Right lobe of liver (tissue), 6 donors: ENCODE data around the gene TTLL6. TPM values are rescaled to one million over a fixed set of nuclear protein-coding genes. Genes with fewer than 3 reads are reported as not detected.

Experiments
- ATAC-seq, 4 donors: fragments of 200-7000 bp; cut with Tn5 transposase; one replicate each; pipeline ENCODE4 v1.9.1; 2020; ENCODE audit warnings: mild to moderate bottlenecking in 4 of 4, moderate library complexity in 4 of 4
- DNase-seq, 3 donors: peaks; one replicate each; pipeline ENCODE4 v3.0.0-alpha.2; 2020
- H3K27ac ChIP-seq, 3 donors: fragments of 200-600 bp; one replicate each; pipeline ENCODE4 v1.8.0; 2022
- H3K27me3 ChIP-seq, 2 donors: fragments of 200-600 bp; one replicate each; pipeline ENCODE4 v1.8.0; 2022
- H3K36me3 ChIP-seq, 4 donors: fragments of 200-600 bp; sonication (generic) in 1 of 4; one replicate each; pipeline versions ENCODE4 v1.5.1 to v1.8.0; 2017 to 2022; ENCODE audit warnings: control low read depth in 1 of 4
- H3K4me1 ChIP-seq, 4 donors: fragments of 200-600 bp; sonication (generic) in 1 of 4; one replicate each; pipeline versions ENCODE4 v1.5.1 to v1.8.0; 2017 to 2022; ENCODE audit warnings: control low read depth in 1 of 4
- H3K4me3 ChIP-seq, 3 donors: fragments of 200-600 bp; one replicate each; pipeline ENCODE4 v1.8.0; 2022
- H3K9me3 ChIP-seq, 4 donors: fragments of 200-600 bp; sonication (generic) in 1 of 4; one replicate each; pipeline versions ENCODE4 v1.5.1 to v1.8.0; 2017 to 2022; ENCODE audit warnings: control low read depth in 1 of 4
- POLR2A ChIP-seq: fragments of 450-650 bp; IDR thresholded peaks from one replicate; pipeline ENCODE4 v1.6.1; 2017; ENCODE audit warnings: antibody characterized with exemption, mild to moderate bottlenecking
- WGBS: methylation state at CpG from one replicate; pipeline ENCODE4 v1.1.6; 2018; ENCODE audit warnings: low coverage, low lambda C conversion rate; ENCODE audit not compliant: insufficient coverage; ENCODE audit errors: missing lambda C conversion rate; 5-methylcytosine and 5-hydroxymethylcytosine counted together
- intact Hi-C, 2 donors: fragments of 100-400 bp; cut with DNase I; formaldehyde crosslinking; loops; one replicate each; pipeline versions ENCODE4 v1.11.2 to v1.14.1; 2022
- total RNA-seq, 6 experiments: library from RNA; depleted of rRNA in 2 of 6; stranded (reverse); fragments of >200 nt in 2 of 6; fragmentation: NEBNext Ultra II Directional in 3 of 6; extraction: Animal tissue kit (Norgen Biotek cat#: 25700) in 3 of 6; gene quantifications; one replicate each; pipeline versions ENCODE4 v1.1.0 to v1.2.4, GENCODE V29; 2016 to 2023
- TF ChIP-seq, protein P1 (sequence below), 4 donors: fragments of 200-600 bp in 3 of 4; fragments of 450-650 bp in 1 of 4; IDR thresholded peaks; one replicate each; pipeline versions ENCODE4 v1.5.1 to v1.8.0; 2016 to 2022; ENCODE audit warnings: antibody characterized with exemption in 4 of 4, mild to moderate bottlenecking in 2 of 4
- donor health status: DM: no; HTN: yes; CAD: no.
- donor health status: DM: no; HTN: no; CAD: no.
- donor health status: DM: no; HTN: no; CAD: no.
- donor health status: DM: no; HTN: yes; CAD: no.
- donor health status: DM: no; HTN: yes; CAD: no.

The TTLL6 gene
- total RNA-seq, 6 experiments from 2014 or later, result 0.12 TPM; not detected in 5

DNA sequence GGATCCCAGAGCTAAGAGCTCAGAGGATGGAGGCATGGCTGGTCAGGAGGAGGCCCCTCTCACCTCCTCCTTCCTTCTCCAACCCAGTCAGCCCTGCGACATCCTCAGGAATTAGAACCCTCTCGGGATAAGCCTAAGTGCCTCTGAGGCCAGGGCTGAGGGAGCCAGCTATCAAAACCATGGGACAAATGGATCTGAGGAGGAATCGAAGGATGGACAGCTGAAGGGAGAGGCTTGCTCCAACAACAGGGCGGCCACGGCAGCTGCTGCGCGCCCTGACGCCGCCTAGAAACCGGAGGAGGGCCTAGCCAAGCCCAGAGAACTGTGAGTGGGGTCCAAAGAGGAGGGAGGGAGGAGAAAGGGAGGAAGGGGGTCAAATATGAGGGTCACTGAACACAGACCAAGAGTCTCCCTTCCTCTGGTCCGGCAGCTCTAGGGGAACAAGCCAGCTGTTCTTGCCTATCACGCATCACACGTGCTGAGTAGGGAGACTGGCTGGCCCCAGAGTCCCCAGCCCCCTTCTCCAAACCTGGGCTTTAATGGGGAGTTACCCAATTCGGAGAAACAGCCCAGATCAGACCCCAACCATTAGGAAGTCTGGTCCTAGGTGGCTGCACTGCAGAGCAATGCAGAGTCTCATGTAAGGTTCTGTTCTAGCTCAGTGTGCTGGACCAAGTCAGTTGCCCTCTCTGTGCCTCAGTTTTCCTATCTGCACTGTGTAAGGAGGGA, 82.5 kb downstream of the TTLL6 start:
- TF ChIP-seq POLR2A, result no peak
- TF ChIP-seq, protein P1, sequence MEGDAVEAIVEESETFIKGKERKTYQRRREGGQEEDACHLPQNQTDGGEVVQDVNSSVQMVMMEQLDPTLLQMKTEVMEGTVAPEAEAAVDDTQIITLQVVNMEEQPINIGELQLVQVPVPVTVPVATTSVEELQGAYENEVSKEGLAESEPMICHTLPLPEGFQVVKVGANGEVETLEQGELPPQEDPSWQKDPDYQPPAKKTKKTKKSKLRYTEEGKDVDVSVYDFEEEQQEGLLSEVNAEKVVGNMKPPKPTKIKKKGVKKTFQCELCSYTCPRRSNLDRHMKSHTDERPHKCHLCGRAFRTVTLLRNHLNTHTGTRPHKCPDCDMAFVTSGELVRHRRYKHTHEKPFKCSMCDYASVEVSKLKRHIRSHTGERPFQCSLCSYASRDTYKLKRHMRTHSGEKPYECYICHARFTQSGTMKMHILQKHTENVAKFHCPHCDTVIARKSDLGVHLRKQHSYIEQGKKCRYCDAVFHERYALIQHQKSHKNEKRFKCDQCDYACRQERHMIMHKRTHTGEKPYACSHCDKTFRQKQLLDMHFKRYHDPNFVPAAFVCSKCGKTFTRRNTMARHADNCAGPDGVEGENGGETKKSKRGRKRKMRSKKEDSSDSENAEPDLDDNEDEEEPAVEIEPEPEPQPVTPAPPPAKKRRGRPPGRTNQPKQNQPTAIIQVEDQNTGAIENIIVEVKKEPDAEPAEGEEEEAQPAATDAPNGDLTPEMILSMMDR (IDR thresholded peaks at IDR 0.05), result no peak
- 6% methylated on average over 10 of the region's 14 CpGs for WGBS
- Histone ChIP-seq H3K36me3 (no peaks in the 10 kb centered on the region), H3K4me3 (no peak overlapping the region), H3K9me3 (no peaks in the 10 kb centered on the region), H3K27me3 (peaks cover 21 to 62% of the 10 kb centered on the region in 2 donors), H3K4me1 (no peaks in the 10 kb centered on the region), H3K27ac (no peak overlapping the region)
- no peak for ATAC-seq
- DNase-seq, result no peak
- intact Hi-C loops, result loop anchor here in 1 of 2 donors (10.0 kb wide), 1 partner anchor 50 kb away; no protein-coding TSS in a partner anchor

DNA sequence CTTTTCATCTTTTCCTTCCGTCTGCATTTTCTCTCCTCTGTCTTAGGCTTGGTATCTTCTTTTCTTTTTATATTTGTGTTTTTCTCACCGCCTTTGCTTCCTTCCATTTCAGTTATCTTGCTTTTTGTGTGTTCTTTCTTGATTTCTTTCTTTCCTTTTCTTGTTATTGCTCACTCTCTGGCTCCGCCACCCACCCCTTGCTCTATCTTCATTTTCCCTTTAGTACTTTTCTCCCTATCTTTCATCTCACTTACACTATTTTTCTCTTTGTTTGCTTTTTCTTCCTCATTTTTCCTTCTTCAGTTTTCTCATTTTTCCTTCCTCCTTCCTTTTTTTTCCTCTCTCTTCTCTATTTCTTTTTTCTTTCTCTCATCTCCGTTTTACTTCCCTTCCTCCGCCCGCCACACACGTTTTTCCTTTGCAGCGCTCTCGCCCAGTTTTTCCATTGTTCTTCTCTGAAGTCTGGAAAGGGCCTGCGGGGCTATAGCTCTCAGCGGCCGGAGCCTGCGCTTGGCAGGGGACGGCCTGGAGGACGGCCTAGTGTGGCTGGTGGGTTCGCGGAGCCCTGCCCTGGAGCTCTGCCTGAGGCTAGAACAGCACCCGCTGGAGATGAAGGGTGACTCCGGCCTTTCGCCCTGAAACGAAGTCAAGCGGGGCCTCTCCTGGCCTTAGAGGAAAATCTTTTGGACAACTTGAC, 83.2 kb downstream of the TTLL6 start:
- H3K36me3 ChIP-seq, result no peaks in the 10 kb centered on the region
- TF ChIP-seq, protein P1 (IDR thresholded peaks at IDR 0.05), result no peak
- no peak for TF ChIP-seq POLR2A
- no peaks in the 10 kb centered on the region for H3K9me3 ChIP-seq
- DNase-seq (no peak), ATAC-seq (no peak)
- WGBS, result 9% methylated on average over 18 of the region's 22 CpGs
- intact Hi-C loops, result loop anchor here in 1 of 2 donors (10.0 kb wide), 1 partner anchor 51 kb away; no protein-coding TSS in a partner anchor
- no peaks in the 10 kb centered on the region for H3K4me1 ChIP-seq
- H3K4me3 ChIP-seq, result no peak overlapping the region
- no peak overlapping the region for H3K27ac ChIP-seq
- H3K27me3 ChIP-seq, result peaks cover 21 to 55% of the 10 kb centered on the region in 2 donors

DNA sequence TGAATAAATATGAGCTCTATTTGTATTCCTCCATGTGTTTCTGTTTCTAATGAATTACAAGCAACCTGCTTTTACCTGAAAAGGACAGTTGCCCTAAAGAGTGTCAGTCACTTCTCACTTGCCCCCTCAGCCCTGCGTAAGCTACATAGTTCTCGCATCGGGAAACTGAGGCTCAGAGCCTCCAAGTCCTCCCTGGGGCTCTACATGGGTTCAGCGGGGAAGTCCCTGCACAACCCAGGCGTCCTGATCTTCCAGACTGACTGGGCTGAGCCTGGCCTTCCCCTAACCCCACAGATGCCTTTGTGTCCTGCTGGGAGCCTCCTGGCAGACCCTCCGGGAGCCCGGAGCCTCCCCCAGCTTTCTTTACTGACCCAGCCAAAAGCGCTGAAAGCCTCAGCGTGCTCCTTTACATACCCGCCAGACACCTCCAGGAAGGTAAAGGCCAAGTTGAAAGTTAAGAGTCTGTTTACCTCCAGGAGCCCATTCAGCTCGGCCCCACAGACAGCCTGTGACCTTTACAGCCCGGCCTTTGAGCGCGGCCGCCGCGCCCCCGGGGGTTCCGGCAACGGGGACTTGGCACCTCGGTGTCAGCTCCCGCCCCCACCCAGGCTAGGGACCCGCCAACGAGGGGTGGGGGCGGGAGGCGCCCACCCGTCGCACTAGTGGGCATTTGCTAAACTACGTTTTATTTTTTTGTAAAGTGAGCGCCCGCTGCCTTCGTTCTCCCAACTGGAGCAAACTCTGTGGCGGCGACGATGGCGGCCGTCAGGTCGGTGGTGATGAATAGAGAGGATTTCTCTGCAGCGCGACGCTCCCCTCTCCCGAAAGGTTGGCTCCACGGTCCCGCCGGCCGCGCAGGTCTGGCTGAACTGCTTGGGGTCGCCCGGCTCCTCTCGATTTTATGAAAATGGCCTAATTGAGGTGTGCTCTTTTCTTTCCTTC, 84.1 kb downstream of the TTLL6 start:
- Histone ChIP-seq H3K27ac (no peak overlapping the region), H3K4me3 (no peak overlapping the region), H3K36me3 (no peaks in the 10 kb centered on the region), H3K4me1 (no peaks in the 10 kb centered on the region), H3K27me3 (peaks cover 13 to 55% of the 10 kb centered on the region in 2 donors), H3K9me3 (no peaks in the 10 kb centered on the region)
- ATAC-seq, result no peak
- no peak for TF ChIP-seq POLR2A
- TF ChIP-seq, protein P1 (IDR thresholded peaks at IDR 0.05), result no peak
- intact Hi-C loops, result loop anchor here in 1 of 2 donors (10.0 kb wide), 1 partner anchor 52 kb away; no protein-coding TSS in a partner anchor
- 7% methylated on average over 37 of the region's 50 CpGs for WGBS
- no peak for DNase-seq

DNA sequence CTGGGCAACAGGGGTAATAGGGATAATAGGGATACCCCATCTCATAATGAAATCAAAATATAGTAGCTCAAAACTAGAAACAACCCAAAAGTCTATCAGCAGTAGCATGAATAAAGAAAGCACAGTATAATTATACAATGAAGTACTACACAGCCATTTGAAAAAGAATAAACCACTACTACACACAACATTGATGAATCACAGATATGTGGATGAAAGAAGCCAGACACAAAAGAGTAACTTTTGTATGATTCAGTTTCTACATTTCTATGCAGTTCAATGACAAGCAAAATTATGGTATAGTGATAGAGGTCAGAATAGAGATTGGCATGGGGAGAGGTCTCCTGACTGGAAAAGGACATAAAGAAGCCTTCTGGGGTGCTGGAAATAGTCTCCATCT, 85.7 kb downstream of the TTLL6 start:
- Histone ChIP-seq H3K4me1 (no peaks in the 10 kb centered on the region), H3K27ac (no peak overlapping the region), H3K9me3 (no peaks in the 10 kb centered on the region), H3K27me3 (peaks cover 12 to 64% of the 10 kb centered on the region in 2 donors), H3K4me3 (no peak overlapping the region), H3K36me3 (no peaks in the 10 kb centered on the region)
- DNase-seq (no peak), ATAC-seq (no peak)
- no peak for TF ChIP-seq POLR2A
- TF ChIP-seq, protein P1 (IDR thresholded peaks at IDR 0.05), result no peak
- intact Hi-C loops, result loop anchor here in 1 of 2 donors (10.0 kb wide), 1 partner anchor 53 kb away; no protein-coding TSS in a partner anchor
